GM18517 (cell line): ENCODE data around the gene LRCH1.

Experiments used
- ATAC-seq: cut with Tn5 transposase; IDR thresholded peaks from one replicate; pipeline ENCODE4 v1.9.1; 2021; ENCODE audit warnings: mild to moderate bottlenecking, moderate library complexity; ENCODE audit not compliant: unreplicated experiment

Gene LRCH1

DNA sequence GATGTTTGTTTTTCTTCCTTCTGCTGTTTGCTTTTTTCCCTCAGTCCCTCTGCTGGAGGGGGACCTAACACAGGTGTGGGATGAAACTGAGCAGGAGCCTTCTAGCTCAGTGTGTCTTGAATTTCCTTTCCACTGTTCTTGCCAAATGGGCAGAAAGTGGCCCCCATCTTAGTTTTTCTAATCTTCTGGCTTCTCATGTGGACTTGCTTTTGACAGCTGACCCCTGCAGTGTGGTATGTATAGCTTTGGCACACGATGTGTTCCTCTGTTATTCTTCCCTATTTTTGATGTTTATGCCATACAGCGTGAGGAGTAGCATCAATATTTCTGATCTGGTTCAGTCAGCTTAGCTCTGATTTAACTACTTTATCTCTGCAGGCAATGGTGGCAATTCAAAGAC lies 8.3 kb downstream of the LRCH1 start:
- ATAC-seq: no peak

DNA sequence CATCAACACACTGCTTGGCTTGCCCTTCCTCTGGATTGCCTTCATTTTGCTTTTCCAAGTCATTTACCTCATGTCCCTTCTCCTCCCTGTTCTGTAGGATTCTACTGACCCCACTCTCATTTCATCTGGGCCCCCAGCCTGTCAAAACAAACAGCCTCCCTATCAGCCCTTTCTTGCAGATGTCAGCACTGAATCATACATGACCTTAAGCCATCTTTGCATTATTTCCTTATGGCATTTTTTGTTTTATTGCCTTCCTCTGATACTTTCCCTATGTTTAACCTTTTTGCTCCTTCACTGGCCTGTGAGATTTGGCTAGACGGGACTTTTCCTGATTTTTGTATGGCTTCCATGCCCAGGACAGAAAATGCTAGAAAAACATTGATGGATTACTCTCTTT lies 8.7 kb downstream of the LRCH1 start:
- ATAC-seq: no peak

DNA sequence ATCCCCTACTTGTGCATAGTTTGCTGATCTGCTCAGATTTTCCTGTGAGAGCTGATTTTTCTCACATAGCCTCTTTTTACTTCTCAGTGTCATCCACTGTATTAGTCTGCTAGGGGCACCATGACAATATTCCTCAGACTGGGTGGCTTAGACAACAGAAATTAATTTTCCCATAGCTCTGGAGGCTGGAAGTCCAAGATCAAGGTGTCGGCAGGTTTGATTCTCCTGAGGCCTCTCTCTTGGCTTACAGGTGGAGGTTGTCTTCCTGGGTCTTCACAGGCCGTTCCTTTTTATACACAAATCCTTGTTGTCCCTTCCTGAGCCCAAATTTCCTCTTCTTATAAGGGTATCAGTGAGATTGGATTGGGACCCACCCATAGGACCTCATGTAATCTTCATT lies 9.2 kb downstream of the LRCH1 start:
- no peak for ATAC-seq

DNA sequence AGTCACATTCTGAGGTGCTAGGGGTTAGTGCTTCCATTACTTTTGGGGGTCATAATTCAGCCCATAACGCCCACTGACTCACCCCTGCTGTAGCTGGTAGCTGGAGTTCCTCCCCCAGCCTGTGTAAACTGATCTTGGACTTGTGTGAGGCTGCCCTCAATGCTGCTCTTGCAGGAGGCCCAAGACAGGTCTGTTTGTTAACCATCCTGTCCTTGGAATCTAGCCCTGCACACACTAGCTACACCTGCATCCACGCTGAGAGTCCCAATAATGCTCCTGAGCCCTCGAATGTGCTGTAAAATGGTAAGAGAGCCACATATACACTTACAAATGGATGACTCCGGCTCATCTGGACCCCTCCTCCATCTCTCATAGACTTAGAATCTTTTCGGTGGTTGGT lies 9.6 kb downstream of the LRCH1 start:
- no peak for ATAC-seq

DNA sequence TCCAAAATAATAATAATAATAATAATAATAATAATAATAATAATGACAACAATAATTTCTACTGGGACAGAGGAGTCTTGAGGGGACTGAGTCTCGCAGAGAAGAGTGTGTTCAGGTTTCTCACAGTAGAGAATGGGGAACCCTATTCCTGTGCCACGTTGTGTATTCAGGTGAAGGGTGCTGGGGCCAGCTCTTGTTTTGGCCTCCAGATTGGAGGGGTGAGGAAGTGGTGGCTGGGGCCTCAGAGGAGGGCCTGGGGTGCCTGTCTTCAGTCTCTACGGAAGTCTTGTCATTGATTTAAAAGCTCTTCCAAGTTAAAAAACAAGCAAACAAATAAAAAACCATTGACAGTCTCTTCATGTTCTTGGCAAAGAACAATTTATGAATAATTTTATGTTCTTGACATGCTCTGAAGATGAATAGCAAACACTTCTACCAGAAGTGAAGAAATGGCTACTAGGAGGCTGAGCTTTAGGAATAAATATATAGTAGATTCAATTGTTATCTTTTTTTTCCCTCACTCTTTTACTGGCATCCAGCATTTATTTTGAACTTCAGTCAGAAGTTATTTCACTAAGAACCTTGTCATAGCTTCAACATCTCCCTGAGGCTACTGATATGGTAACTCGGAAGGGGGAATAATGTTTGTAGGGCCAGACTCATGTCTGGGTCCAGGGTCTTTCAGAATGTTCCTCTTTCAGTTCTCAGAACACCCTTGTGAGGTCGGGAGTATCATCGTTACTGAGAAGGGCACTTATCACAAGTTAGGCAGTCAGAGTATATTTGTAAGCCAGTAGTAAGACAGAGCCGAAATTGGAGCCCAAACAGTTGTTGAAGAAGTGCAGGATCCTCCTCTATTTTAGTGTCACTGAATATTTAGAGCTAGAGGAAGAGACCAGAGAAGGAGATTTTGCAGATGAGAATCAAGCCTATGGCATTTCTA lies 13.1 kb downstream of the LRCH1 start:
- peak; percentile 70 for ATAC-seq

DNA sequence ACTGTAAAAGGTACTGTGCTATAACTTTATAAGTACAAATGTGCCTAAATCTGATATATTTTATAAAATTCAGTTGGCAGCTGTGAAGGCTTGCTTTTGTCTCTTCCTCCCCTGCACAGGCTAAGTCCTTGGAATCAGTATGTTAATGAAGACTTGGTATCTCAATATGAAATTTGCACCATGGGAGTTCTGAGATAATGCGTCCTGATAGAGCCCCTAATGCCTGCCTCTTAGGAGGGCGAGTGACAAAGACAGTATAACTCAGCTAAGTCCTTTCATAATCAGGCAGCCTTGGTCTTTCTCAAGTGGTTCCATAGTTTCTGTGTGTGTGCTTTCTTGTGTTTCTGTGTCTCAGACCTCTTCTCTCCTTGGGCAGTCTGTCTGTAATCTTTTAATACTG lies 14.7 kb downstream of the LRCH1 start:
- no peak for ATAC-seq

DNA sequence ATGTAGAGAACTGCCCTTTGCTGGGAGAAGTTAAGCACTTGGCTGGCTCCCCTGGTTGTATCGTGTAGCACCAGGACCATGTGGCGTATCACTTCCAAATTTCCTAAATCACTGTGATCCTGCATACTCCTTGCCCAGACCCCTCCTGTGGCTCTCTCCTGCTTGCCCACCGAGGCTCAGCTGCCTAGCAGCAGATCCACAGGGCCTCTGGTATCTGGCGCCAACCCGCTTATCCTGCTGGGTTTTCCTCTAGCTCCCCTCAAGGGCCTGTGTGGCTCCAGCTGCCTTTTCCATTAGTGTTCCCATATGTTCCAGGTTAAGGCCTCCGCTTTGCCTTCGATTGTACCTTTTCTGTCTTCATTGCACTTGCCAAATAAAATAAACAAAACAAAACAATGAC lies 16.5 kb downstream of the LRCH1 start:
- no peak for ATAC-seq

DNA sequence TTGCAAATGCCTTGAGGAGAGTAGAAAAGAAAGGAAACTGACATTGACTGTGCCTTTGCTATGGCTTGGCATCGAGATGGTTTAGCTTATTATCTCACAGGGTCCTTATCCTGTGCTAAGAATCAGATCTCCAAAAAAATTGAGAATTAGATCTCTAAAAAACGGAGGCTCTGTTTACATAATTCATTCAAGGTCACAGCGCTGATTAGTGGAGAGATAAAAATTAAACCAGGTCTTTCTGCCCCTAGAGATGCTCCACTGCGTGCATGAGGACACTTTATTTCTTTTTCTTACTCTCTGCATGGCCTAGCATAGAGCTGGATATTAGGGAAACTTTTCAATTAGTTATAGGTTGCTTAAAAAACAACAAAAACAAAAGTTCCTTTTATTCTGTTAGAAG lies 17.3 kb downstream of the LRCH1 start:
- no peak for ATAC-seq

DNA sequence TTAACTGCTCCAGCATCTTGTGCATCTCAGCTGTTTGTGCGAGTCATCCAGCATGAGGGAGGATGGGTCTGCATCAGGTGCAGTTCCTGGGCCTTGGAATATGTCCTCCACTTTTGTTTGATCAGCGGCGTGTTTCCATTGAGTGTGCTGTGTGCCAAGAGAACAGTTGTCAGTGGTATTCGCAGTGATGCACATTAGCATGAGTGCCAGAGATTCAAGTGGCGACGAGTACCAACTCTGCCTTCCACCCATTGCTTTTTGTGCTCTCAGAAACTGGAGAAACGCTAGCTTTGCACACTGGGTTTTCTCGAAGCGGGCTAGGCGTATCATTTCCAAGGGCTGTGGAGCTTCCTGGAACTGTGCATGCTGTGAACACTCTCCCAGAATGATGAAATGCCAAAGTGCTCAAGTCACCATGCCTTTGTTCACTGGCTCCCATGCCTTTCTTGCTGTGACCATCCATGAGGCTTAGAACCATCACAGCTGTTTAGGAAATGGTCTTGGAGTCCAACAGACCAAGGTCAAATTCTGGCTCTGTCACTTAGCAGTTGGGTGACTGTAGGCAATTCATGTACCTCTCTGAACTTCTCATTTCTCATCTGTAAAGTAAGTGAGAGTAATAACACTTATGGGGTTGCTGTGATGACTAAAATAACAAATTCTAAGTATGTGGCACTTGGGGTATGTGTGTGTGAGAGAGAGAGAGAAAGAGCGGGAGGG lies 18.4 kb downstream of the LRCH1 start:
- peak; percentile 57 for ATAC-seq

DNA sequence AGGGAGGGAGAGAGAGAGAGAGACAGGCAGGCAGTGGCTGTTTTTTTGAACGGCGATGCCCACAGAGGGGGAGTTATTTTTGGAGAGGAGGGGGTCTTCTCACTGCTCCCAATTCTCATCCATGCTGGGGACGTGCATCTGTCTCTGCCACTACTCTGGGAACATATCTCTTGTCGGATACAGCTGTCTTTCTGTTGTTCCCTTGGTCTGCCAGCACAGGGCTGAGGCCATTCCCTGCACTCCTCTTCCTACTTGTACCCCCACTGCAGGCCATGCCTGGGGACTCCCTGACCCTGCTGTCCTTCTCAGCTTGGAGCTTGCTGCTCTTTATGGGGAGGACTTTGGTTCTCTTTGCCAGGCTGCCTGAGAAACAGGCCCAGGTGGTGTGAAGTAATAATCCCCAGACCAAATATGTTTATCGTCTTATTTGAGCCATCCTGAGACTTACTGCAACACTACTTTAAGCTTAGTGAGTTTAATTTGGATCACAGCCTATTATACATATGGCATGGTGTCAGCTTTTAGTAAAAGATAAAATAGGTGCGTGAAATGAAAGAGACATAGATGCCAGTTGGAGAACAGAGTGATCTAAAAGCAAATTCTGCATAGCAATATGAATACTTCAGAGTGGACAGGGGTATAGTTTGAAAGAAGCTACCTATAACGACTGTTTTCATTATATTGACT lies 19.1 kb downstream of the LRCH1 start:
- ATAC-seq: no peak

DNA sequence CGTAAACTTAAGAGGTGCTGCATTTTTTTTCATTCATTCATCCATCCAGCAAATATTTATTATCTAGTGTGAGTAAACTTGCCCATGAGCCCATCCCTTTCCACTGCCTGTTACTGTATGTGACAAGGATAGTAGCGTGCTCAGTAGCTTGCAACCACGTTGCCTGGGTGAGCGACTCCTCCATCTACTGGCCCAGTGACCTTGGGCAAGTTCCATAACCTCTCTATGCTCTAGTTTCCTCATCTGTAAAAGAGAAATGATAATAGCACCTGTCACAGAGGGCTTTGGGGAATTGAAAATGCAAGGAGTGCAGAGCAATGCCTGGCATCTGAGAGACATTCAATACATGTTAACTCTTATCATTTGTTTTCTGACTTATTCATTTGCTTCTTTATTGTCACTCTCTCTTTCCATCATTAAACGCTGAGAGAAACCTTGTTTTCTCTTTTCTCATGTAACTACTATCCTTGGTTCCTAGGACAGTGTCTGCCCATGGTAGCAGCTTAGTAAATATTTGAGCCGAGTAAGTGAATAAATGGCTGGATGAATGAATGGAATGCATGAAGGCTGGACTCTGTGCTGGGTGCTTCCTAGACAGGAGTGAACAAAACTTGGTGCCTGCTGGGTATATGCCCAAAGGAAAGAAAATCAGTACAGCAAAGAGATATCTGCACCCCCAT lies 19.9 kb downstream of the LRCH1 start:
- peak; percentile 47 for ATAC-seq

DNA sequence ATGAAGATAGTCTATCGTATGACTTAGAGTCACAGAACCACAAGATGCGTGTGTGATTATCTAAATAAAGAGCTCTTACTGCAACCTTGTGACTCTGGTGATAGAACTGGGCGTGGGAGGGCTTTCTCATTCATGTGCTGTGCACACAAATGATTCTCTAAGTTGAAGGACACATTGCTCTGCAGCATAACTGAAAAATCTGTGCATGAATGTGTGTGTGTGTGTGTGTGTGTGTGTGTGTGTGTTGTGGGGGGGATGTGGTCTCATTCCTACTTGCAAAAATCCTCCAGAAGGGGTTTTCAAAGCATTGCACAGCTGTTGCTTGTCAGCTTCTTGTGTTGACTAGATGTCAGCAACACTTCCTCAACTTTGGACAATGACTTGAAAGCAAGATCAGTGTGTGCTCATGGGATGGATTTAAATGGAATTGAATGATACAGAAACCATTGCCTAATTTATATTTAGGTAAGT lies 22.4 kb downstream of the LRCH1 start:
- ATAC-seq: peak; percentile 32

DNA sequence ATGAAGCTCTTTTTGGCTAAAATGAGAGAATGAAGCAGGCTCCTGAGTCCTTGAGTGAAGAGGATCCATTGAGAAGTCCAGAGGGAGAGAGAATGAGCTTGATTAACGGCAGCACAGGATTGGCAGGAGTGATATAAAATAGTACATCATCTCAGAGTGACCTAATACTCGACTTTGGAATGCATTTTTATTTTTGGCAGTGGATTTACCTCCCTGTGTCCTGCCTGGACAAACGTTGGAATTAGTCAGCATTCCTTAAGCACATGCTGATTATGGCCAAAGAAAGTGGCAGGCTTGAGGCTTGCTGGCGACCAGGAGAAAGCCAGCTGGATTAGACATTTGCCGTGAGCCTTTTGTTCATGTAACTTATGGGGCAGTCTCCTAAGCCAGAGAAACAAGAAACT lies 22.9 kb downstream of the LRCH1 start:
- no peak for ATAC-seq

DNA sequence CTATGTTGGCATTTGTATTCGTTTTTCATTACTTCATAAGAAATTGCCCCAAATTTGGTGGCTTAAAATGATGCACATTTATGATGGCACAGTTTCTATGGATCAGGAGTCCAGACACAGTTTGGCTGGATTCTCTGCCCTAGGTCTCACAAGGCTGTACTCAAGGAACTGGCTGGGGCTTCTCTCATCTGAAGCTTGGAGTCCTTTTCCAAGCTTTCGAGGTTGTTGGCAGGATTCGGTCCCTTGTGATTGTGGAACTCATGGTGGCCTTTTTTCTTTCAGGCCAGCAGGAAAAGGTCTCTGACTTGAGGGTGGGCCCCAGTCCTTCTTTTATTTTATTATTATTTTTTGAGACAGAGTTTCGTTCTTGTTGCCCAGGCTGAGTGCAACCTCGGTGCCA lies 23.8 kb downstream of the LRCH1 start:
- no peak for ATAC-seq

DNA sequence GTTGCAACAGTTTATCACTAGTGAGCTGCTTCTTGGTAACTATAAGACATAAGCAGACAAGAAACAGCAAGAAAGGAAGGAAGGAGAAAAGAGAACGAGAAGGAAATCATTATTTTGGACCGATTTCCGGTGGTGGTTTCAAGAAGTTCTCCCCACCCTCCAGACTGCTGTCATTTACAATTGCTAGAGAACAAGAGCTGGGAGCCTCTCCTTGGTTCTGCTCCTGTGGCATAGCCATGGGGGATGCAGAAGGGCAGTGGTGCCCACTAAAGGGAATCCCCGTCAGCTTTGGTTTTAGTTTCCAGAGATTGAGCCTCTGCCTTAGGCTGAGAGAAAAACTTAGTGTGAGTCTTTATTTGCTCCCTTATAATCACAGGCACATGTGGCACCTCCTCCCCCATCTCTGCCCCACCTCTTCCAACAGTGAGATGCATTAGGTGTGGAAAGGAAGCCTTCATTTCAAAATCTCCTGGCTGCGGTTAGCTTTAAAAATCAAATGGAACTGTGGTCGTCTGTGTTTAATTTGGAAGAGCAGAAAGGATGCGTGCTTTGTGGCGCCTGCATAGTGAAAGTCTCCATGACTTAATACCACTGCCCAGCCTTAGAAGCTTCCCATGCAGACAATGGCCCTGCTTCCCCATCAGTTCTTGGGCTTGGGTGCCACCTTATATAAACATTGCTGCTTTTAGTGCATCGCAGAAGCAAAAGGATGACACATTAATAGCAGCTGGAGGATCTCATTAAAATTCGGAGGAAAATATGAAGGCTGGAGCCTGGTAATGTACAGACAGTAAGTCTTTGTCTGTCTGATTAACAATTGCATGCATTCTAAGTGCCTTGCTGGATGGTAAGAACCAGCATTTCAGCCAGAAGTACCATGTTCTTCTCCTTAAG lies 25.0 kb downstream of the LRCH1 start:
- ATAC-seq: no peak

DNA sequence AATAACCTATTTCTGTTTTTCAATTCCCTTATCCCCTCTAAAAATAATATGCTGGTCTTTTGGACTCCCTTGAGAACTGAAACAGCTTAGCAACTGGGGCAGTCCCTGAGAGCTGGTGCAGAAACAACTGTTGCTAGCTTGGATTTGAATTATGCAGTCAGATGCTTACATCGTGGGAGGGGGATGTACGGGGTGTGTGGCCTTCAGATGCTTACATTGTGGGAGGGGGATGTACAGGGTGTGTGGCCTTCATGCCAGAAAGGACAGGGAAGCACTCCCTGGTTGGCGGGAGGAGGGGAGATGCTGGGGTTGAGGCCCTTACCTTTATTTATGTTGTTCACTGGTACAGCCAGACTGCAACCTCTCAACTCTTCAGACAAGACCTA lies 25.6 kb downstream of the LRCH1 start:
- peak; percentile 36 for ATAC-seq

DNA sequence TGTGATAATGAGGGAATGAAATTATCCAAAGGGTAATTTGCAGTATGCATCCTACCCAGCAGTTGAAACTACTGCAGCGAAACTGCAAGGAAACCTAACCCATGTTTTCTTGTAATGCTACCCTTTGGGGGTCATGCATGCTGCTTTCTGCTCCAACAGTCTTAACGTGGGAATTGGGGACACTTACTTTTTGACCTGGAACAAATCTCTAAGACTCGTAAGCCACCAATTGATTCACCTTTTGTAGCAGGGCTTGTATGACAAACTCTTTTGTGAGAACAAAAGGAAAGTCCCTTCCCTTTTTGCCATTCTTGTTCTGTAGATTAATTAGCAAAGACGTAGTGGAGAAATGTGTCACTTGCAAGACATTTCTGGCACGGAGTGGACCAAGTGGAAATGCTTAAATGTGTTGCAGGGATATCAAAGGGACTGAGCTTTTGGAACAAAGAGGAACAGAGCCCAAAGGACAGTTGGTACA lies 27.4 kb downstream of the LRCH1 start:
- no peak for ATAC-seq

DNA sequence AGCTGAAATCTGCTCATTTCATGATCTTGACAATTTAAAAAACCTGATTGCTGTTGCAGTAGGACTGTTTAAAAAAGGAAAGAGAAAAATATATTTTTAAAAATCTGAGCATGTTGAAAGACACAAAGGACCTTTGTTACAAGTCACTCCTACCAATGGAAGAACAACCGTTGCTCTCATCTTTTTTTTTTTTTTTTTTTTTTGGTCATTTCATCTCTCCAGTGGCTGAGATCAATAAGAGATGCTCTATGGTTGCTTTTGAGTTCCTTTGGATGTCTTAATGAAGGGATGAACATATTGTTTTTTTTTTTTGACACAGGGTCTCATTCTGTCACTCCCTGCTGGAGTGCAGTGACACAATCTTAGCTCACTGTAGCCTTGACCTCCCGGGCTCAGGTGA lies 29.2 kb downstream of the LRCH1 start:
- ATAC-seq: no peak

DNA sequence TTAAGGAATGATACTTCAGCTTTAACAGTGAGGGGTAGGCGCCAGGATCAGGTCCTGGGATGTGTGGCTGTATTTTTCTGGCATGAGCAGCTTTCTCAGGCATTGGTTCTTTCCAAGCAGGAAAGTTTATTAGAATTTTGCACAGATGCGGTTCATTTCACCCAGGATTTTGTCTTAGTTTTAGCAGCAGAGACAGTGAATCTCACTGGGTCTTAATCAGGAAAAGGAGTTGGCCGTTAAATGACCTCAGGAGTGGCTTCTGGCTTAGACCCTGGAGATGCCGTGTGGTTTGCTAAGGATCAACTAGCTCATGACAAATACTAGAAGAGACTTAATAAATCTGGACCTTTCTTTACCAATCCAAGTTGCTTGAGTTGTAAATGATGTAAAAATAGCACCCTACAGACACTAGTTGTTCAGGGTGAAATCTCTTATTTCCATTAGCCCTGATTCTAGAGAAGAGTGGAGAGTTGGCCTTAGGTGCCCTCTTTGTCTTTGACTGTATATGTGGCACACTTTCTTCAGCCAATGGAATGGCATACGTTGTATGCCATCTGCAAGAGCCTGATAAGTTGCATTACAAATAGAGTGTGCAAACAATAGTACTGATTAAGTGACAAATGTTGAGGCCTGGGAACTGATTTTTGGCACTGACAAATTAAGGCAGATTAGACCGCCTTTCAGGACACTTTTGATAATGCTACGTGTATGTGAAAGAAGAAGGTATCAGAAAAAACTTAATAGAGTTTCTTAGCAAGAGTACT lies 34.0 kb downstream of the LRCH1 start:
- ATAC-seq: no peak
